Measurements from ENCODE around the gene GPR179.

GPR179 gene

GRCh38 chr17:38343608-38344419 lies at the start of gene GPR179:
Gene GPR179 (minus strand): TSS chr17:38343956. CDS start chr17:38343789, 167 bp downstream.
- no peak for DNase-seq (ENCODE audit: low read depth in 4 of 4, low spot score in 1 of 4)

GRCh38 chr17:38379448-38379847 lies 35.7 kb upstream of the GPR179 start:
- no peak for DNase-seq (ENCODE audit: low read depth in 4 of 4, low spot score in 1 of 4)

GRCh38 chr17:38369124-38369886 lies 25.5 kb upstream of the GPR179 start:
- no peak for DNase-seq (ENCODE audit: low read depth in 4 of 4, low spot score in 1 of 4)

- DNase-seq (ENCODE audit: low read depth in 4 of 4, low spot score in 1 of 4), result no peak
Observed at GRCh38 chr17:38364741-38365140, 21.0 kb upstream of the GPR179 start.

GRCh38 chr17:38363016-38363415 lies 19.3 kb upstream of the GPR179 start:
- DNase-seq (ENCODE audit: low read depth in 4 of 4, low spot score in 1 of 4), result no peak

- no peak for DNase-seq (ENCODE audit: low read depth in 4 of 4, low spot score in 1 of 4)
Observed at GRCh38 chr17:38361694-38362465, 18.1 kb upstream of the GPR179 start.

GRCh38 chr17:38358586-38359513 lies 15.1 kb upstream of the GPR179 start:
- no peak for DNase-seq (ENCODE audit: low read depth in 4 of 4, low spot score in 1 of 4)

GRCh38 chr17:38357486-38358123 lies 13.8 kb upstream of the GPR179 start:
- DNase-seq (ENCODE audit: low read depth in 4 of 4, low spot score in 1 of 4), result no peak

GRCh38 chr17:38355251-38355650 lies 11.5 kb upstream of the GPR179 start:
- no peak for DNase-seq (ENCODE audit: low read depth in 4 of 4, low spot score in 1 of 4)

GRCh38 chr17:38354466-38354865 lies 10.7 kb upstream of the GPR179 start:
- no peak for DNase-seq (ENCODE audit: low read depth in 4 of 4, low spot score in 1 of 4)

- DNase-seq (ENCODE audit: low read depth in 4 of 4, low spot score in 1 of 4), result no peak
Observed at GRCh38 chr17:38353668-38354067, 9.9 kb upstream of the GPR179 start.

- DNase-seq (ENCODE audit: low read depth in 4 of 4, low spot score in 1 of 4), result no peak
Observed at GRCh38 chr17:38353086-38353604, 9.4 kb upstream of the GPR179 start.

- DNase-seq (ENCODE audit: low read depth in 4 of 4, low spot score in 1 of 4), result peak in 1 of 4 experiments; percentile 4
Observed at GRCh38 chr17:38352245-38353085, 8.7 kb upstream of the GPR179 start.

- DNase-seq (ENCODE audit: low read depth in 4 of 4, low spot score in 1 of 4), result peak; percentile 92 to 96 (median 92)
Observed at GRCh38 chr17:38351412-38352222, 7.9 kb upstream of the GPR179 start, which contains the start of gene SOCS7. Gene SOCS7 (plus strand): TSS chr17:38351844. CDS start chr17:38352053, 209 bp downstream.

GRCh38 chr17:38350035-38350434 lies 6.3 kb upstream of the GPR179 start:
- no peak for DNase-seq (ENCODE audit: low read depth in 4 of 4, low spot score in 1 of 4)

GRCh38 chr17:38349097-38349730 lies 5.5 kb upstream of the GPR179 start:
- DNase-seq (ENCODE audit: low read depth in 4 of 4, low spot score in 1 of 4), result peak; percentile 58 to 80 (median 68)

GRCh38 chr17:38345743-38346142 lies 2.0 kb upstream of the GPR179 start:
- DNase-seq (ENCODE audit: low read depth in 4 of 4, low spot score in 1 of 4), result no peak

GRCh38 chr17:38344420-38344745 lies 627 bp upstream of the GPR179 start:
- DNase-seq (ENCODE audit: low read depth in 4 of 4, low spot score in 1 of 4), result no peak
